ENCODE measurements around the gene MBNL2.

The MBNL2 gene

DNA sequence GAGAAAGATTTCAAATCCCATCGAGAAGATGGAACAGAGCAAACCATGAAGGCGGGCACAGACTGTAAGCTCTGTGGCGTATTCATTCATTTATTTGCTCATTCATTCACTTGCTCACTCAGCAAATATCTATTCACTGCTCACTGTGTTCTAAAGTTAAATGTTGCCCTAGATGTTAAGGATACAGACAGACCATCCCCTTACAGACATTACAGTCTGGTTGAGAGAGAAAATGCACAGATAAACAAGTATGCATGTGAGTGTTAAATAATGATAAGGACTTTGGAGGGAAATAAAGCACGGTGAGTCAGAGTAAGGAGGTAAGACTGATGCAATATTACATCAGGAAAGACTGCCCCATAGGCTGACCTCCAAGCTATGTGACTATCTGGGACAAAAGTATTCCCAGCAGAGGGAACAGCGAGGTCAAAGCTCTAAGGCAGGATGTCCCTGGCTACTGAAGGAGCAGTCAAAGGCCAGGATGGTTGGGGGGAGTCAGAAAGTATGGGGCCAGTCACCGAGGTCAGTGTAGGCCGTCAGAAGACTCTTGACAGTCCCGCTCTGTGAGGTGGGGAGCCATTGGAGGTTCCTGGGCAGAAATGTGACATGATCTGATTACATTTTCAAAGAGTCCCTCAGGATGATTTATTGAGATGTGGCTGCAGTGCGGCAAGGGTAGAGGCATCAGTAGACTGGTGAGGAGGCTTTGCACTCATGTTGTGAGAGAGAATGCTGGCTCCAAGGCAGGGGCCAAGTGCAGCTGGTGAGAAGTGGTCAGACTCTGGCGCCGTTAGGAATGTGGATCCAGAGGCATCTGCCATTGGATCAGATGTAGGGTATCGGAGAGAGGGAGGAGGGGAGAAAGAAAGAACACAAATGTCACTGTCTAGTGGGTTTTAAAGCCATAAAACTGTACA is 37.9 kb downstream of the MBNL2 start:
- no peak for TF ChIP-seq CTCF (conservative IDR thresholded peaks at IDR 0.05)
- no peak overlapping the region for H3K27ac ChIP-seq

DNA sequence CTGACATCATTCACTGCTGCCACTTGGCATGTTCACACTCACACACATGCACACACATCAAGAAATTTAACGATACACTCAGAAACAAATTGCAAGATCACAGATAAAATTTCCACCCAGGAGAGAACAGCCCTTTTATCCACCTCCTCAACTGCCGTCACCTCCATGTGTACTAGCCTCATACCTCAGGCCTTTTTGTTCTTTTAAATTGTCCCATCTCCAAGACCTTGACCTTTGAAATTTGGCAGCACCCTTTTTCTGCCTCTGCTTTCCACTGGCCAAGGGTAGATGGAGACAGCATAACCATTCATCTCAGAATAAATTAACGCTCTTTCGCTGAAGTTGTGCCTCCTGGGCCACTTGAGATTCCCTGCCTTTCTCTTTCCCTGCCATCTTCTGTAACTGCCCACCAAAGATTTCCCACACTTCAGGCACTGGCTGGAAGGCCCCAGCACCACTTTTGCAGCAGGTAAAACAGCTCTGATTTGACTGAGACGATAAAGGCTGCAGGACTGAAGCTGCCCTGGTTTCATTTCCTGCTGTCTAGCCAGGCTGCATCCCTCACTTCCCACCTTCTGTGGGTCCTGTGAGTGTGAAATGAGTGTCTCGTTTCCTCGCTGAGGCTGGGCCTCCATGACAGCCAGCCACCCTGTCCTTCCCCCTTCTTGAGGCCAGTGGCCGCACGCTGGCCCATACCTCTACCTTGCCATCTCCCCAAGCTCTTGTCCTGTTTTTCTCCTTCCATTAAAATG is 39.3 kb downstream of the MBNL2 start:
- TF ChIP-seq CTCF (conservative IDR thresholded peaks at IDR 0.05): no peak
- H3K27ac ChIP-seq: no peak overlapping the region

- no peak overlapping the region for H3K27ac ChIP-seq
- TF ChIP-seq CTCF (conservative IDR thresholded peaks at IDR 0.05): no peak
Measured at GRCh38 chr13:97262058-97262457, 39.9 kb downstream of the MBNL2 start.

- H3K27ac ChIP-seq: no peak overlapping the region
- no peak for TF ChIP-seq CTCF (conservative IDR thresholded peaks at IDR 0.05)
Measured at GRCh38 chr13:97263160-97263559, 41.0 kb downstream of the MBNL2 start.

GRCh38 chr13:97264663-97265062 is 42.5 kb downstream of the MBNL2 start:
- TF ChIP-seq CTCF (conservative IDR thresholded peaks at IDR 0.05): no peak
- H3K27ac ChIP-seq: no peak overlapping the region

- no peak for TF ChIP-seq CTCF (conservative IDR thresholded peaks at IDR 0.05)
- H3K27ac ChIP-seq: no peak overlapping the region
Measured at GRCh38 chr13:97266332-97266731, 44.2 kb downstream of the MBNL2 start.

DNA sequence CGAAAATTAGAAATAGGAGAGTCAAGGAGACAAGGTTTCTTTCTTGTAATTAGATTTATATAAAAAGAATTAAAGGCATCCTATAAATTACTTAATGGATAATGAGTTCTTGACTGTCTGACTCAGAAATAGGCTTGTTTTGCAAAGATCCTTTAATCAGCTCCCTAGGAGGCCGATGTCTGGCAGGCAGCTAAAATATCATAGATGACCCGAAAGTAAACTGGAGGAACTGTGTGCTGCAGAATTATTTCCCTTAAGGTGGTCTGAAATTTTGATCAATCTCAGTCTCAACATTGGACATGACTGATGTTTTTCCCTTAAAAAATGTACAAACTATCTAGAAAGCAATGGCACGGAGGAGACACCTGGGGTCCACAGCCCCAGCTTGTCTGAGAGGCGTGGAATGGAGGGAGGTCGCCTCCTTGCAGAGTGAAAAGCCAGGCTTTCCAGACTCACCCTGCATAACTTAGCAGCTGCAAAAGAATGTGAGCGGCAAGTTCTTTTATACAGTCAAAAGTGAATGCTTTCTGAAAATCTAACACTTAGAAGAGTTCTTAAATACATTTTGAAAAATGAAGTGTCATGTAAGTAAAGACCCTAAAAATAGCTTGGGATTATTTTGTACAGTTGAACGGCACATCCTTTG is 44.8 kb downstream of the MBNL2 start:
- H3K27ac ChIP-seq: no peak overlapping the region
- TF ChIP-seq CTCF (conservative IDR thresholded peaks at IDR 0.05): no peak
